AG04450 (cell line): ENCODE results near the gene SOX15. TPM values are rescaled to one million over a fixed set of nuclear protein-coding genes. Genes with fewer than 3 reads are reported as not detected.

Experiments
- CTCF ChIA-PET: fragments of 300-600, 350-600 bp; formaldehyde crosslinking; extraction: SDS; loops from one replicate; lab custom pipeline; 2022; ENCODE audit warnings: antibody characterized with exemption, inconsistent platforms; lab: Charles Lee
- POLR2A ChIA-PET: fragments of 350-600 bp; formaldehyde crosslinking; extraction: SDS; loops from one replicate; lab custom pipeline; 2021; ENCODE audit warnings: antibody characterized with exemption, inconsistent platforms; lab: Yijun Ruan, JAX
- DNase-seq: peaks from one replicate; pipeline ENCODE4 v3.0.0-alpha.2; 2011; ENCODE audit warnings: low read depth, low spot score
- H3K27ac ChIP-seq: one replicate; pipeline ENCODE4 v1.5.1; 2012; ENCODE audit warnings: low read depth, low read length, control low read depth
- H3K27me3 ChIP-seq: one replicate; pipeline ENCODE4 v1.6.0; 2012; ENCODE audit warnings: low read length; ENCODE audit not compliant: control insufficient read depth, insufficient read depth
- H3K4me3 ChIP-seq: 2 replicates; pipeline ENCODE4 v1.5.1; 2011; ENCODE audit warnings: mild to moderate bottlenecking, low read depth, low read length, control low read depth
- H3K9me3 ChIP-seq: 2 replicates; pipeline ENCODE4 v1.5.1; 2012; ENCODE audit warnings: low read length; ENCODE audit not compliant: control insufficient read depth, insufficient read depth
- polyA plus RNA-seq: library from polyadenylated mRNA; depleted of rRNA; stranded (reverse); fragments of >200 nt; gene quantifications from 2 replicates; pipeline ENCODE4 v1.2.3, GENCODE V29; 2011
- TF ChIP-seq, protein P1 (sequence below): IDR thresholded peaks from 2 replicates; pipeline ENCODE4 v1.5.1; 2011; ENCODE audit warnings: low read depth, low read length, control low read depth, inconsistent platforms

SOX15 gene
- polyA plus RNA-seq, 1 experiment = 0.29 TPM

DNA sequence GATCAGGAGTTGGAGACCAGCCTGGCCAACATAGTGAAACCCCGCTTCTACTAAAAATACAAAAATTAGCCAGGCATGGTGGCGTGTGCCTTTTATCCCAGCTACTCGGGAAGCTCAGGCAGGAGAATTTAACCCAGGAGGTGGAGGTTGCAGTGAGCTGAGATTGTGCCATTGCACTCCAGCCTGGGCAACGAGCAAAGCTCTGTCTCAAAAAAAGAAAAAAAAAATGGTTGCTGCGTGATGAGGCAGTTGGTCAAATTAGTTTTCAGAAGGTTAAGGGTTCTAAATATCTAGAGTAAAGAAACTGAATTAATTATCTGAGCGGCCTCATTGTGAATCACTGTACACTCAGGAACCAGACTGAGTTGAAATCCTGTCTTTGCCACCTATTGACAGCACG lies 13.9 kb downstream of the SOX15 start:
- peak overlapping the region; percentile 98; the same call in 1 of the 2 replicates for H3K4me3 ChIP-seq
- no peak overlapping the region for H3K27ac ChIP-seq
- DNase-seq = no peak
- no peaks in the 10 kb centered on the region for H3K27me3 ChIP-seq
- TF ChIP-seq, protein P1, sequence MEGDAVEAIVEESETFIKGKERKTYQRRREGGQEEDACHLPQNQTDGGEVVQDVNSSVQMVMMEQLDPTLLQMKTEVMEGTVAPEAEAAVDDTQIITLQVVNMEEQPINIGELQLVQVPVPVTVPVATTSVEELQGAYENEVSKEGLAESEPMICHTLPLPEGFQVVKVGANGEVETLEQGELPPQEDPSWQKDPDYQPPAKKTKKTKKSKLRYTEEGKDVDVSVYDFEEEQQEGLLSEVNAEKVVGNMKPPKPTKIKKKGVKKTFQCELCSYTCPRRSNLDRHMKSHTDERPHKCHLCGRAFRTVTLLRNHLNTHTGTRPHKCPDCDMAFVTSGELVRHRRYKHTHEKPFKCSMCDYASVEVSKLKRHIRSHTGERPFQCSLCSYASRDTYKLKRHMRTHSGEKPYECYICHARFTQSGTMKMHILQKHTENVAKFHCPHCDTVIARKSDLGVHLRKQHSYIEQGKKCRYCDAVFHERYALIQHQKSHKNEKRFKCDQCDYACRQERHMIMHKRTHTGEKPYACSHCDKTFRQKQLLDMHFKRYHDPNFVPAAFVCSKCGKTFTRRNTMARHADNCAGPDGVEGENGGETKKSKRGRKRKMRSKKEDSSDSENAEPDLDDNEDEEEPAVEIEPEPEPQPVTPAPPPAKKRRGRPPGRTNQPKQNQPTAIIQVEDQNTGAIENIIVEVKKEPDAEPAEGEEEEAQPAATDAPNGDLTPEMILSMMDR = no peak
- ChIA-PET POLR2A (interaction anchor here (0.9 to 4.8 kb wide), 3 partner anchors 8 to 13 kb away, joined by 4 to 44 read pairs (median 16); partner anchors contain the start of gene MPDU1), CTCF (interaction anchor here (1.0 kb wide), 1 partner anchor 15 kb away, joined by 7 read pairs; the partner anchor contains the start of gene SENP3)
- peaks cover 7% of the 10 kb centered on the region; the same call in 1 of the 2 replicates for H3K9me3 ChIP-seq

DNA sequence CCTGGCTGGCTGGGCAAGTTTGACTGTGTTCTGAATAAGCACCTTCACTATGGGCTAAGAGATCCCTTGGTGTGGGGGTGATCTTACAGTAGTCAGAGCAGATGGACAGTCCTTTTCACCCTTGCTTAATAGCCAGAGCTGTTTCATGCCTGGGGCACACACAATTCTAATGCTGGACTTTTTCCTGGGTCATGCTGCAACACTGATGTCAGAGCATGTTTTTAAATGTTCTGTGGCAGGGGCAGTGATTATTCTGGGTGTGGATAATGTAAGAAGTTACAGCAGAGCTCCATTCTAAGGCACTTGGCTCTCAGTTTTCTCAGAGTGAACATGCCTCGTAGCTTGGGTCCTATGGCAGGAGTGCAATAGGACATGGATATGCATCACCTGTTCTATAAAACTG lies 14.4 kb downstream of the SOX15 start:
- H3K4me3 ChIP-seq = peak overlapping the region; percentile 98
- TF ChIP-seq, protein P1 = no peak
- H3K27ac ChIP-seq = no peak overlapping the region
- ChIA-PET POLR2A (interaction anchor here (0.9 to 4.8 kb wide), 3 partner anchors 9 to 14 kb away, joined by 4 to 44 read pairs (median 16); partner anchors contain the start of gene MPDU1), CTCF (interaction anchor here (1.0 to 1.9 kb wide), 2 partner anchors 14 to 61 kb away, joined by 5 to 7 read pairs; partner anchors contain the start of gene SENP3)
- H3K9me3 ChIP-seq = peaks cover 7% of the 10 kb centered on the region; the same call in 1 of the 2 replicates
- no peaks in the 10 kb centered on the region for H3K27me3 ChIP-seq
- no peak for DNase-seq

DNA sequence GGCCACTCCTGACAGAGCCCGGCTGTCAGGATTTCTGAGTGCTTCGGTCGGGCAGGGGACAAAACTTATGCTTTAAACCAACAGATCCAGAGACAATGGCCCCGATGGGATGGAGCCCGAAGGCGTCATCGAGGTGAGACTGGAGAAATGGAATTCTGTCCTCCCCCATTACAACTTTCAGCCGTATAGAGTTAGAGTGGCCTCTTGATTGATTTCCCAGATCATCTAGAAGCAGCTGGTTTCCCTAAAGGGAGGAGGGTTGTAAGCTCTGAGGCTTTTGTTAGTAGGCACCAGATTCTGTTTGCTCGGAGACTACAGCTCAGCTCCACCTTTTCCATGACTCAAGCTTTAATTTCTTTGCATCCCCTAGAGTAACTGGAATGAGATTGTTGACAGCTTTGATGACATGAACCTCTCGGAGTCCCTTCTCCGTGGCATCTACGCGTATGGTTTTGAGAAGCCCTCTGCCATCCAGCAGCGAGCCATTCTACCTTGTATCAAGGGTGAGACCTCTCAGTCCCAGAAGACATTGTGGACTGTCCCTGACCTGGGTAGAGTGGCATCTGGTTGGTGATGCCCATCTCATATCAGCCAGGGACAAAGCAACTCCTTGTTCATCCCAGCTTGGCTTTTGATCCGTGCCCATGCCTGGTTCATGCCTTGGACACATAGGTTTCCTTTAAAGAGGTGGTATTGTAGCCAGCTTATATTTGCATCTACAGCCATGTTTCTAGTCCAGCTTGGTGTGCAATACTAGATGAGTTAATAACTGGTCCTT lies 15.5 kb downstream of the SOX15 start:
- Histone ChIP-seq H3K27ac (no peak overlapping the region), H3K27me3 (no peaks in the 10 kb centered on the region), H3K9me3 (peaks cover 7% of the 10 kb centered on the region; the same call in 1 of the 2 replicates), H3K4me3 (peak overlapping the region; percentile 98)
- ChIA-PET POLR2A (interaction anchor here (0.6 to 4.8 kb wide), 12 partner anchors 9 to 170 kb away, joined by 3 to 44 read pairs (median 5); partner anchors contain the start of genes MPDU1, POLR2A, SAT2 and SENP3), CTCF (interaction anchor here (0.6 to 1.9 kb wide), 6 partner anchors 13 to 219 kb away, joined by 3 to 7 read pairs (median 4); partner anchors contain the start of gene SOX15)
- DNase-seq = no peak
- TF ChIP-seq, protein P1 = no peak

DNA sequence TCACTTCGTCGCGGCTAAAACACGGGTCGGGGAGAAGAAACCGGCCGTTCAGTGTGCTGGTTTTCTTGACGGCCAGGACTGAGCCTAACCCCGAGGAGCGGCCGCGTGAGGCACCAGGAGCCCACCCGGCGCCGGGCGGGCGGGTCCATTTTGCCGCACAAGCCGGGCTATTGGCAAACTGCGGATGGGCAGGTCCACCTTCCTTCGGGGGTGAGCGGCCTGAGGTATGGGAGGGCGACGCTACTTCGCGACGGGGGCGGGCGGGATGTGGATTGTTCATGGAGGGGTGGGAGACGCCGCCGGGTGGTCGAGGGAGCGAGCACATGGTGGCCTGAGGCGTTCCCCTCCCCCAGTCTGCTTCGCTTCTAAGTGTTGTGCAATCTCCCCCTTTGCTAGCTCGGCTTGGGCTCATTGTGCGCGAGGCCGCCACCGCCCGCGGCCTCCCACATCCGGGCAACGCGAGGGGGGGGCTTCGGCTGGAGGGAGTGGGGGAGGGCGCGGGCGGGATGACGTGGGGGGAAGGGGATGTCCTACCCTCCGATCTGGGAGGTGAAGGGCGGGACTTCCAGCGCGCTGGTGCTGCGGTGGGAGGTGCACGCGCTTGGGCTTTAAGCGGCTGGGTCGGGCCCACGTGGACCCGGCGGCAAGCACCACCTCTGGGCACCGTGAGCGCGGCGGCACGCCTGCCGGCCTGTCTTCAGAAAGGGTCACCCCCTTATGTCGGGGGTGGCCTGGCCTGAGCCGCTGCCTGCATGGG lies 16.4 kb downstream of the SOX15 start:
- peak overlapping the region; percentile 96 for H3K27ac ChIP-seq
- H3K9me3 ChIP-seq = peaks cover 7% of the 10 kb centered on the region; the same call in 1 of the 2 replicates
- TF ChIP-seq, protein P1 = no peak
- ChIA-PET CTCF (interaction anchor here (0.9 to 1.9 kb wide), 5 partner anchors 13 to 218 kb away, joined by 3 to 7 read pairs (median 3); partner anchors contain the start of gene SOX15), POLR2A (interaction anchor here (0.6 to 4.8 kb wide), 13 partner anchors 8 to 275 kb away, joined by 3 to 44 read pairs (median 5); partner anchors contain the start of genes MPDU1, POLR2A, SAT2 and SENP3)
- peak; percentile 77 for DNase-seq
- H3K4me3 ChIP-seq = peak overlapping the region; percentile 98
- H3K27me3 ChIP-seq = no peaks in the 10 kb centered on the region
